GM12874 (cell line): ENCODE data around the gene JAKMIP3.

Experiments
- CTCF ChIP-seq: IDR thresholded peaks from 2 replicates; pipeline ENCODE4 v1.5.1; 2011; ENCODE audit warnings: low read depth, mild to moderate bottlenecking, control low read depth, low read length, moderate library complexity; ENCODE audit not compliant: insufficient read depth

JAKMIP3 gene

GRCh38 chr10:132097609-132098377 lies 32.0 kb downstream of the JAKMIP3 start:
- TF ChIP-seq CTCF, result no peak

- TF ChIP-seq CTCF, result no peak
These were observed 33.0 kb downstream of the JAKMIP3 start for GRCh38 chr10:132098539-132099388.

GRCh38 chr10:132099389-132100090 lies 33.8 kb downstream of the JAKMIP3 start:
- TF ChIP-seq CTCF, result no peak

GRCh38 chr10:132100091-132100481 lies 34.3 kb downstream of the JAKMIP3 start:
- no peak for TF ChIP-seq CTCF

GRCh38 chr10:132100556-132101349 lies 35.0 kb downstream of the JAKMIP3 start:
- no peak for TF ChIP-seq CTCF

GRCh38 chr10:132101529-132101928 lies 35.8 kb downstream of the JAKMIP3 start:
- TF ChIP-seq CTCF, result no peak
